Keratinocyte (primary cell): ENCODE measurements around the gene DSCAM. TPM values are rescaled to one million over a fixed set of nuclear protein-coding genes. Genes with fewer than 3 reads are reported as not detected.

Experiments
- DNase-seq: peaks from one replicate; pipeline ENCODE4 v3.0.0-alpha.2; 2011; ENCODE audit warnings: low read depth, missing footprints, low spot score
- FAIRE-seq: peaks from 2 replicates; lab custom pipeline; 2011; peaks lifted over from hg19 to GRCh38; lab: Jason Lieb, UNC
- H2AFZ ChIP-seq: 2 replicates; pipeline ENCODE4 v1.6.0; 2012; ENCODE audit warnings: low read length, control low read depth, inconsistent platforms; ENCODE audit not compliant: control insufficient read depth
- H3K27ac ChIP-seq: 2 replicates; pipeline ENCODE4 v1.5.1; 2011; ENCODE audit warnings: low read length; ENCODE audit not compliant: control insufficient read depth, insufficient read depth
- H3K27me3 ChIP-seq: 3 replicates; pipeline ENCODE4 v1.6.0; 2011; ENCODE audit warnings: low read length; ENCODE audit not compliant: control insufficient read depth, insufficient read depth; ENCODE audit errors: extremely low read depth
- H3K36me3 ChIP-seq, 2 experiments: 2 replicates in 1 of 2; 3 replicates in 1 of 2; pipeline ENCODE4 v1.5.1; 2011; ENCODE audit warnings: low read length in 2 of 2, mild to moderate bottlenecking in 1 of 2; ENCODE audit not compliant: control insufficient read depth in 2 of 2, insufficient read depth in 2 of 2; ENCODE audit errors: extremely low read depth in 1 of 2
- H3K4me1 ChIP-seq: 3 replicates; pipeline ENCODE4 v1.5.1; 2011; ENCODE audit warnings: low read length; ENCODE audit not compliant: control insufficient read depth, insufficient read depth; ENCODE audit errors: extremely low read depth
- H3K4me2 ChIP-seq: 3 replicates; pipeline ENCODE4 v1.6.0; 2011; ENCODE audit warnings: low read depth, low read length; ENCODE audit not compliant: control insufficient read depth, insufficient read depth; ENCODE audit errors: extremely low read depth
- H3K4me3 ChIP-seq, 3 experiments: fragments of 200-600 bp in 1 of 3; sonication (generic) in 1 of 3; 2 replicates in 2 of 3; 3 replicates in 1 of 3; pipeline ENCODE4 v1.5.1; 2011 to 2016; ENCODE audit warnings: low read length in 3 of 3, mild to moderate bottlenecking in 3 of 3, control low read depth in 2 of 3, inconsistent platforms in 1 of 3, low read depth in 1 of 3, mixed read lengths in 1 of 3, mixed run types in 1 of 3, moderate library complexity in 1 of 3; ENCODE audit not compliant: control insufficient read depth in 2 of 3, insufficient read depth in 2 of 3; ENCODE audit errors: extremely low read depth in 1 of 3
- H3K79me2 ChIP-seq: 2 replicates; pipeline ENCODE4 v1.6.0; 2012; ENCODE audit warnings: low read length; ENCODE audit not compliant: control insufficient read depth, insufficient read depth
- H3K9ac ChIP-seq: 3 replicates; pipeline ENCODE4 v1.6.0; 2011; ENCODE audit warnings: low read length; ENCODE audit not compliant: control insufficient read depth, insufficient read depth; ENCODE audit errors: extremely low read depth
- H3K9me1 ChIP-seq: 3 replicates; pipeline ENCODE4 v1.6.0; 2011; ENCODE audit warnings: low read length; ENCODE audit not compliant: control insufficient read depth, insufficient read depth; ENCODE audit errors: extremely low read depth
- H3K9me3 ChIP-seq: 2 replicates; pipeline ENCODE4 v1.5.1; 2012; ENCODE audit warnings: low read depth, low read length; ENCODE audit not compliant: control insufficient read depth
- H4K20me1 ChIP-seq: 3 replicates; pipeline ENCODE4 v1.6.0; 2011; ENCODE audit warnings: low read length; ENCODE audit not compliant: control insufficient read depth, insufficient read depth; ENCODE audit errors: extremely low read depth
- EZH2 ChIP-seq: IDR thresholded peaks from one replicate; pipeline ENCODE4 v1.6.1; 2012; ENCODE audit warnings: inconsistent platforms, mild to moderate bottlenecking, low read length, moderate library complexity
- dilution Hi-C: fragments of 300-500 bp; cut with MboI; formaldehyde crosslinking; loops from one replicate; pipeline ENCODE4 v1.7.0; 2020; ENCODE audit warnings: low sequenced_read_pairs; ENCODE audit not compliant: extremely low pct_ligation_motif_present
- polyA plus RNA-seq, 5 experiments: library from polyadenylated mRNA; depleted of rRNA in 3 of 5; stranded (reverse) in 3 of 5; stranded (forward) in 1 of 5; unstranded in 1 of 5; fragments of >200 nt; gene quantifications; 1 replicate in 1 of 5; 2 replicates in 3 of 5; 3 replicates in 1 of 5; pipeline versions ENCODE4 v1.2.1 to v1.2.3, GENCODE V29; 2011 to 2012; ENCODE audit warnings: missing spikeins in 2 of 5, low read depth in 1 of 5, low replicate concordance in 1 of 5
- TF ChIP-seq, protein P1 (sequence below), 3 experiments: IDR thresholded peaks in 1 of 3; conservative IDR thresholded peaks in 1 of 3; optimal IDR thresholded peaks in 1 of 3; 2 replicates in 2 of 3; 3 replicates in 1 of 3; pipeline versions ENCODE3 to v1.5.1; 2011; ENCODE audit warnings: low read length in 3 of 3, mild to moderate bottlenecking in 3 of 3, moderate library complexity in 2 of 3, control low read depth in 1 of 3, inconsistent platforms in 1 of 3; ENCODE audit not compliant: insufficient read depth in 2 of 3; ENCODE audit errors: extremely low read depth in 1 of 3

Gene DSCAM
- polyA plus RNA-seq, 1 donor (not counting 4 experiments of a cell fraction or from before 2014, with no cell fraction given), result 2.1 TPM

DNA sequence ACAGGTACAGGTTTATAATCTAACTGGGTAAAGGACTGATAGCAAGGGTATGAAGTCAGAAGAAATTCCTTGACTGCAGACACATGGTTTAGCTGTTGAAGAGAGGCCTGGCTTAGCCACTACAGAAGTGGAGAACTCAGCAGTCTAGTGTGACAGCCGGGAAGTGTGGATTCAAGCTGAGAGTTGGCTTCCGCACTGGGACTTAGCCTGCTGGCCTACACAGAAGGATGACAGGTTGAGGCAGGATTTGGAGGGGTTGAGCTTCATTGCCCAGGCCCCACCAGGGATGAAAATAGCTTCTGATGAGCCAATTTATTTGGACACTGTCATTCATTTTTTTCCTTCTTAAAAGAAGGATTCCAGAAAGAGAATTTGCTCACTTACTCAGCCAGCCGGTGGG, 695.3 kb downstream of the DSCAM start:
- FAIRE-seq, result no peak

DNA sequence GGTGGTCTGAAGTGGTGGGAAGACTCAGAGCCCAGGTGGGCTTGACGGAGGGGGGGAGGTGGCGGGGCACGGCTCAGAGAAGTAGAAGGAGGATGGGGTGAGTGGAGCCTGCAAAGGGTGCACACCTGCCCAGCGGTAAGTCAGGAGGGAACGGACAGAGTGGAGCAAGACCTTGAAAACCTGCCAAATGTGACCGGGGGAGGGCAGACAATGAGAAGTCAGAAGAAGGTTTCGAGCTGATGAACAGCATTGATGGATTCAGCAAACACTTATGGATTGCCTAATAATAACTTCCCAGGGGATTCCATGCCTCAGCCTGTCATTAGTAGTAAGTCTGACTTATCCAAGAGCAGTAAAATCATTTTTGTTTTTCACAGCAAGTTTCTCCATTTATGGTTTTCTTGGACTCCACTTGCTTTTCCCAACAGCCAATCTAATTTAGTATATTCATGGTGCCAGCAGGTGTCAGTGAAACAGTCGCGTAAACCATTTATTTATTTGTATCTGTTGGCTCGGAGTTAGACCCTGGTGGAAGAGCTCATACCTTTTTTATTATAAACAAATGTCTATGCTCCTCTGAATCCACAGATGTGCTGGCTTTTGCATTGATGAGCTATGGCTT, 700.6 kb downstream of the DSCAM start:
- Histone ChIP-seq H3K9me3 (no peaks in the 10 kb centered on the region), H3K4me1 (no peaks in the 10 kb centered on the region), H4K20me1 (no peaks in the 10 kb centered on the region), H3K9me1 (no peaks in the 10 kb centered on the region), H2AFZ (no peak overlapping the region), H3K79me2 (no peaks in the 10 kb centered on the region), H3K9ac (no peak overlapping the region), H3K36me3 (no peaks in the 10 kb centered on the region), H3K4me3 (no peak overlapping the region), H3K4me2 (no peak overlapping the region), H3K27ac (no peak overlapping the region), H3K27me3 (no peaks in the 10 kb centered on the region)
- dilution Hi-C loops, result no loop called here
- TF ChIP-seq, protein P1, sequence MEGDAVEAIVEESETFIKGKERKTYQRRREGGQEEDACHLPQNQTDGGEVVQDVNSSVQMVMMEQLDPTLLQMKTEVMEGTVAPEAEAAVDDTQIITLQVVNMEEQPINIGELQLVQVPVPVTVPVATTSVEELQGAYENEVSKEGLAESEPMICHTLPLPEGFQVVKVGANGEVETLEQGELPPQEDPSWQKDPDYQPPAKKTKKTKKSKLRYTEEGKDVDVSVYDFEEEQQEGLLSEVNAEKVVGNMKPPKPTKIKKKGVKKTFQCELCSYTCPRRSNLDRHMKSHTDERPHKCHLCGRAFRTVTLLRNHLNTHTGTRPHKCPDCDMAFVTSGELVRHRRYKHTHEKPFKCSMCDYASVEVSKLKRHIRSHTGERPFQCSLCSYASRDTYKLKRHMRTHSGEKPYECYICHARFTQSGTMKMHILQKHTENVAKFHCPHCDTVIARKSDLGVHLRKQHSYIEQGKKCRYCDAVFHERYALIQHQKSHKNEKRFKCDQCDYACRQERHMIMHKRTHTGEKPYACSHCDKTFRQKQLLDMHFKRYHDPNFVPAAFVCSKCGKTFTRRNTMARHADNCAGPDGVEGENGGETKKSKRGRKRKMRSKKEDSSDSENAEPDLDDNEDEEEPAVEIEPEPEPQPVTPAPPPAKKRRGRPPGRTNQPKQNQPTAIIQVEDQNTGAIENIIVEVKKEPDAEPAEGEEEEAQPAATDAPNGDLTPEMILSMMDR (optimal IDR thresholded peaks at IDR 0.05 in 1 of 3, IDR thresholded peaks at IDR 0.05 in 1 of 3, conservative IDR thresholded peaks at IDR 0.05 in 1 of 3; ENCODE audit: extremely low read depth in 1 of 3, insufficient read depth in 2 of 3, low read length in 3 of 3), result no peak
- no peak for TF ChIP-seq EZH2
- FAIRE-seq (no peak), DNase-seq (no peak)

More for the DNA sequence above, 695.3 kb downstream of the DSCAM start:
- Histone ChIP-seq H3K27ac (no peak overlapping the region), H3K36me3 (no peaks in the 10 kb centered on the region), H2AFZ (no peak overlapping the region), H3K79me2 (no peaks in the 10 kb centered on the region), H3K27me3 (no peaks in the 10 kb centered on the region), H3K4me1 (no peaks in the 10 kb centered on the region), H3K4me2 (no peak overlapping the region), H3K9me1 (no peaks in the 10 kb centered on the region), H3K4me3 (no peak overlapping the region), H4K20me1 (no peaks in the 10 kb centered on the region), H3K9me3 (no peaks in the 10 kb centered on the region), H3K9ac (no peak overlapping the region)
- dilution Hi-C loops, result no loop called here
- TF ChIP-seq, protein P1 (optimal IDR thresholded peaks at IDR 0.05 in 1 of 3, IDR thresholded peaks at IDR 0.05 in 1 of 3, conservative IDR thresholded peaks at IDR 0.05 in 1 of 3; ENCODE audit: extremely low read depth in 1 of 3, insufficient read depth in 2 of 3, low read length in 3 of 3), result no peak
- TF ChIP-seq EZH2, result no peak
- DNase-seq, result no peak
